Measurements from ENCODE around the gene ZSCAN31. TPM values are rescaled to one million over a fixed set of nuclear protein-coding genes. Genes with fewer than 3 reads are reported as not detected.

ZSCAN31 gene
- total and polyA plus RNA-seq, 2 of the 8 experiments (the other 6 are each of a cell fraction or from before 2014, with no cell fraction given), result 1.9 to 7.0 TPM

DNA sequence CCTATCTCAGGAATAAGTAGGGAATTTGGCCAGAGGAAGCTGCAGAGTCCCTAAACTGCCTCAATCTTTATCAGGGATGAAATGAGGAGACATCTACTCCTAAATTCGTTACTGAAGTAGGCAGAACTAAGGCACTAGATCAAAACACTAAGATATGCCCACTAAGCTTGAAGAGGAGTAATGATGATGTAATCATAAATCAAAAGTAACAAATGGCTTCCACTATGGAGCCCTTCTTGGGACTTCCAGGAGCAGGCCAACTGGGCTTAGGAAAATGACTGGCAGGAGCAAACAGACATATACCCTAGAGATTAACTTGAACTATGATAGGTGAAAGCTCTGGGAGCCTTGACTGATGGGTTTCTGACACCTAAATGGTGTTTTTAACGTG is 48.2 kb upstream of the ZSCAN31 start (continued):
- TF ChIP-seq HDAC6 (IDR thresholded peaks at IDR 0.05; ENCODE audit: low read depth, low read length), result no peak

Data from H1 (cell line).